Activated naive CD4-positive, alpha-beta T cell (primary cell): ENCODE measurements around the gene SLA2.

Experiments used
- DNase-seq, 4 experiments: peaks; one replicate each; lab custom pipeline; 2025; lab: John Stamatoyannopoulos, UW

Gene SLA2

DNA sequence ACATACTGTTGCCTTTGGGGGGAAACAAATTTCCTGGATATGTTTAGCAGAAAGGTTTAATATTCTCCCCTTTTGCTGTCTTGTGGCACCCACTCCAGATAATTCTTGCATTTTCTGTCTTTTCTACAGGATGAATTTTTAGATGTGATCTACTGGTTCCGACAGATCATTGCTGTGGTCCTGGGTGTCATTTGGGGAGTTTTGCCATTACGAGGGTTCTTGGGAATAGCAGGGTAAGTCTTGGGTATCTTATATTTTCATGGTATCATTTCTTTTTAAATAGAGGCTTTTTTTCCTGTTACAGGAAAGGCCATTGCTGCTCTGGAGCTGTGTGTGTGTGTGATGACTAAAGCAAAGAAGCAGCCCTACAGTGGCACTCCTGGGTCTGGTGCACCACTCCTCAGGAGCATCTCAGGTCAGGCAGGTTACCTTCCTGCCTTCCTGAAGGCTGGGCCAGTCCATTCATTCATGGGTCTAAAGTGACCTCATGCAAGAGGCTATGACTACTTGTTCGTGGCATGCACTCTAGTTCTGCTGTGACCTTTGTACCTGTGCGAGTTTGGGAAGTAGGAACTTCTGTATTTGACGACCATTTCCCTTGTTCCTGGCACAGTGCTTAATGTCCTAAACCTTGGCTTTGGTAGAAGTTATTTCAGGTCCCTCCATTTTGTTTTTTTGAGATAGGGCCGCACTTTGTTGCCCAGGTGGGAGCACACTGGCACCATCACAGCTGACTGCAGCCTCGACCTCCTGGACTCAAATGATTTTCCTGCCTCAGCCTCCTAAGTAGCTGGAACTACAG is 38.2 kb downstream of the SLA2 start:
- no peak for DNase-seq

- DNase-seq: peak in 2 of 4 experiments; percentile 22 to 36
Observed at GRCh38 chr20:36606158-36607066, 39.6 kb downstream of the SLA2 start.

- peak; percentile 98 to 99 (median 99) for DNase-seq
Observed at GRCh38 chr20:36605399-36606157, 40.4 kb downstream of the SLA2 start, which contains the start of gene RAB5IF. Gene RAB5IF, plus strand, starts transcription at chr20:36605779. Its CDS starts 173 bp downstream, at chr20:36605952.

- DNase-seq: peak in 2 of 4 experiments; percentile 27 to 32
Observed at GRCh38 chr20:36604952-36605398, 41.0 kb downstream of the SLA2 start.

DNA sequence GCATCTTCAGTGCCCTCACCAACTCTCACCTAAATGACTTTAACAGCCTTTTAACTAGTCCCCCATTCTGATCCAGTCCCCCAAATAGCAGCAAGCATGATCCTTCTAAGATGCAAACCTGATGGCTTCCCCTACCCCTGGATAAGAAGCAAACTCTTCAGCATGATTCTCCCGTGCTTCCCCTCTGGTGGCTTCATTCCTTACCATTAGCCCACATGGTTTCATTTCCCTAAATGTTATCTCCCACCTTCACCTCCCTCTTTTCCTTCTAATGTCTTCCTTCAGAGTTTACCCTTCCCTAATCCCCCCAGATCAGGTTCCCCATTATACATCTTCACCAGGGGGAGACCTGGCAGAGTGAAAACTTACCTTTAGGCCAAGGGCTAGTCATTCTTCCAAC is 44.5 kb downstream of the SLA2 start:
- DNase-seq: no peak

DNA sequence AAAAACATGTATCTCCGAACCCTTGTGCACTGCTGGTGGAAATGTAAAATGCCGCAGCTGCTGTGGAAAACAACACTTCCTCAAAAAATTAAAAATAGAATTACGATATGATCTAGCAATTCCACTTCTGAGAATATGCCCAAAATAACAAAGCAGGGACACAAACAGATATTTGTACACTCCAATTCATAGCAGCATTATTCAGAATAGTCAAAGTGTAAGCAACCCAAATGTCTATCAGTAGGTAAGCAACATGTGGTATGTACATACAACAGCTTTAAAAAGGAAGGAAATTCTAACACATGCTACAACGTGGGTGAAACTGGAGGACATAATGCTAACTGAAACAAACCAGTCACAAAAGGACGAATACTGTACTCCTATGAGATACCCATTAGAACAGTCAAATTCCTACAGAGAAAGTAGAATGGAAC is 46.1 kb downstream of the SLA2 start:
- no peak for DNase-seq

GRCh38 chr20:36593347-36593929 is 52.6 kb downstream of the SLA2 start:
- DNase-seq: no peak

- DNase-seq: peak in 1 of 4 experiments; percentile 14
Observed at GRCh38 chr20:36591854-36592641, 53.9 kb downstream of the SLA2 start.

DNA sequence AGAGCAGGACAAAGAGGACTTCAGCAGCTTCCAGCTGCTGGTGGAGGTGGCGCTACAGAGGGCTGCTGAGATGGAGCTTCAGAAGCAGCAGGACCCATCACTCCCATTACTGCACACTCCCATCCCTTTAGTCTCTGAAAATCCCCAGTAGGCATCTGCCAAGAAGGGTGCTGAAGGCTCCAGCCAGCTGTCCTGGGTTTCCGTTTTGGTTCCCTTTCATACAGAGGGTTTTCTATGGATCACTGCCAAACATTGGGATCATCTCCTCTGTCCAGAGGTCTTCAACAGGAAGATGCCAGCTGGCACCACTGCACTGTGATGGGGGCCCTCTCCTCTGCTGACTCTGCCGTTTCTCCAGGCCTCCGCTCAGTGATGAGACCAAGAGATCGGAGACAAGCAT is 54.7 kb downstream of the SLA2 start:
- DNase-seq: no peak

DNA sequence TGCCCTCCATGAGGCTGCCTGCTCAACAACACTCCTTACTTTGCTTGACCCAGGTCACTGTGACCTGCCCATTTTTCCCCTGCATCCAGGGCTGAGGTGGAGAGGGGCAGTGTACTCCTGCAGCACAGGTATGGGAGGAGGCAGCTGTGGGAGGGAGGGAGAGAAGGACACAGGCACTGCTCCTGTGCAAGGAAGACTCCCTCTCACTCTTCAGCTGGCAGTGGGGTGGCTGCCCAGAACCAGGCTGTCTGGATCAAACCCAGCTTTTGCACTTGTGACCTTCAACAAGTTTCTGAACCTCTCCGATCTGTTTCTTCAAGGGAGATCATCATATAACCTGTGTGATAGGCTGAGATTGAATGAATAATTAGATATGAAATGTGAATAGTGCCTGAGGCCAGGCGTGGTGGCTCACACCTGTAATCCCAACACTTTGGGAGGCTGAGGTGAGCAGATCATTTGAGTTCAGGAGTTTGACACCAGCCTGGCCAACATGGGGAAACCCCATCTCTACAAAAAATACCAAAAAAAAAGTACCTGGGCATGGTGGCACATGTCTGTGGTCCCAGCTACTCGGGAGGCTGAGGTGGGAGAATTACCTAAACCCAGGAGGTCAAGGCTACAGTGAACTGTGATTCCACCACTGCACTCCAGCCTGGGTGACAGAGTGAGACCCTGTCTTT is 58.5 kb downstream of the SLA2 start:
- DNase-seq: no peak

- no peak for DNase-seq
Observed at GRCh38 chr20:36585410-36586125, 60.4 kb downstream of the SLA2 start.

DNA sequence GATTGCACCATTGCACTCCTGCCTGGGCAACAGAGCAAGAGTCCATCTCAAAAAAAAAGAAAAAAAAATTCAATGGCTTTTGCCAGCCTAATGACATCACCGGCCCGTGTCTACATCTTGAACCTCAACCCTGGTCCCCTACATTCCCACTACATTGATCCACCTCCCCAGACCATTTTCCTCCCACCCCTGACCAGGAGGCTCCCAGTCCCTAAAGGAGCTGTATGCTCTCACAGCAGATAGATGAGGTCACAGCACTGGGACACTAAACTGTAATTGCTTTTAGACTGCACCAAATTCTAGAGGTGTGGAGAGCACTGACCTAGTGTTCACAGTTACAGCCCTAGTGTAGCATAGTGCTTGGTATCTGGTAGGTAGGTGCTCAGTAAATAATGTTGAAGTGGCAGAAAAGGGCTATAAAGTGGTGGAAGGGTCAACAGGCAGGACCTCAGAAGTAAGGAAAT is 61.9 kb downstream of the SLA2 start:
- no peak for DNase-seq

- DNase-seq: no peak
Observed at GRCh38 chr20:36582821-36583220, 63.2 kb downstream of the SLA2 start.

GRCh38 chr20:36582322-36582721 is 63.7 kb downstream of the SLA2 start:
- DNase-seq: no peak

GRCh38 chr20:36579996-36580545 is 65.9 kb downstream of the SLA2 start:
- DNase-seq: no peak

GRCh38 chr20:36578356-36579041 is 67.5 kb downstream of the SLA2 start:
- DNase-seq: no peak

DNA sequence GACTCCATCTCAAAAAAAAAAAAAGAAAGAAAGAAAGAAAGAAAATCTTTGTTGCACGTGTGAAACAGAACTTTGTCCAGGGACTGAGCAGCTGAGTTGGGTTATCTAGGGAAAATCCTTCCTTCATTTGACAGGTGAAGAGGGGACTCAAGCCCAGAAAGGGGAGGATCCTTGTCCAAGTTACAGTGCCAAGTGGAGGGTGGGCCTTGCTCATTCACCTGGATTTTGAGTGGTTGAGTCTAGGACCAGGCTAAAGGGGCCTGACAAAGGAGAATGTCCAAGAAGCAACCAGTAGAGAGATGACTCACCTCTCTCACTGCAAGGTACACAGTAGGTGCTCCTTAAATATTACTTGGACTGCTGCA is 69.9 kb downstream of the SLA2 start:
- no peak for DNase-seq

- DNase-seq: peak; percentile 17 to 45 (median 31)
Observed at GRCh38 chr20:36574366-36575135, 71.4 kb downstream of the SLA2 start.
